Endothelial cell of umbilical vein (primary cell): Measurements from ENCODE around the gene WDR27. TPM values are rescaled to one million over a fixed set of nuclear protein-coding genes. Genes with fewer than 3 reads are reported as not detected.

Source experiments
- BruUV-seq: library from RNA; stranded (reverse); fragments of 400-500 nt; replicated peaks from 2 replicates; lab custom pipeline; 2021; lab: Mats Ljungman, UMichigan
- CTCF ChIA-PET: fragments of 300-600, 350-600 bp; sonication (Branson Sonifier 250); formaldehyde crosslinking; loops from one replicate; lab custom pipeline; 2021; ENCODE audit warnings: antibody characterized with exemption, inconsistent platforms; lab: Charles Lee
- POLR2A ChIA-PET: fragments of 300-600, 350-600 bp; sonication (Branson Sonifier 250); formaldehyde crosslinking; loops from one replicate; lab custom pipeline; 2021; ENCODE audit warnings: antibody characterized with exemption, inconsistent platforms; lab: Charles Lee
- DNase-seq: peaks from one replicate; pipeline ENCODE4 v3.0.0-alpha.2; 2011; ENCODE audit warnings: low read depth, low spot score
- FAIRE-seq: peaks from 2 replicates; lab custom pipeline; 2011; peaks lifted over from hg19 to GRCh38; lab: Jason Lieb, UNC
- H2AFZ ChIP-seq: 2 replicates; pipeline ENCODE4 v1.6.0; 2012; ENCODE audit warnings: low read depth, low read length, control low read depth, inconsistent platforms
- H3K27ac ChIP-seq: 2 replicates; pipeline ENCODE4 v1.5.1; 2011; ENCODE audit warnings: low read depth, mild to moderate bottlenecking, control low read depth, low read length, moderate library complexity; ENCODE audit not compliant: insufficient read depth
- H3K27me3 ChIP-seq, 2 experiments: 2 replicates each; pipeline versions ENCODE4 v1.6.0 to v1.6.1; 2011; ENCODE audit warnings: low read length in 2 of 2, mixed read lengths in 1 of 2; ENCODE audit not compliant: control insufficient read depth in 2 of 2, insufficient read depth in 2 of 2
- H3K36me3 ChIP-seq, 2 experiments: 2 replicates in 1 of 2; 3 replicates in 1 of 2; pipeline ENCODE4 v1.5.1; 2011; ENCODE audit warnings: low read length in 2 of 2, mild to moderate bottlenecking in 1 of 2, moderate library complexity in 1 of 2; ENCODE audit not compliant: control insufficient read depth in 2 of 2, insufficient read depth in 2 of 2; ENCODE audit errors: extremely low read depth in 1 of 2
- H3K4me1 ChIP-seq: 3 replicates; pipeline ENCODE4 v1.5.1; 2011; ENCODE audit warnings: mild to moderate bottlenecking, low read length; ENCODE audit not compliant: control insufficient read depth, insufficient read depth; ENCODE audit errors: extremely low read depth
- H3K4me2 ChIP-seq: 2 replicates; pipeline ENCODE4 v1.6.1; 2011; ENCODE audit warnings: low read length, control low read depth, mixed read lengths; ENCODE audit not compliant: insufficient read depth
- H3K4me3 ChIP-seq, 3 experiments: fragments of 200-600 bp in 1 of 3; sonication (generic), shearing (Covaris generic) in 1 of 3; replicated peaks in 1 of 3; 2 replicates each; pipeline ENCODE4 v1.5.1; 2011 to 2016; ENCODE audit warnings: control low read depth in 3 of 3, low read length in 3 of 3, mild to moderate bottlenecking in 2 of 3, inconsistent platforms in 1 of 3, low read depth in 1 of 3, moderate library complexity in 1 of 3; ENCODE audit not compliant: insufficient read depth in 1 of 3
- H3K79me2 ChIP-seq: 2 replicates; pipeline ENCODE4 v1.6.0; 2012; ENCODE audit warnings: low read length, inconsistent platforms; ENCODE audit not compliant: control insufficient read depth, insufficient read depth
- H3K9ac ChIP-seq: replicated peaks from 2 replicates; pipeline ENCODE3; 2011; ENCODE audit warnings: low read length, control low read depth; ENCODE audit not compliant: insufficient read depth; ENCODE audit errors: extremely low read depth
- H3K9me1 ChIP-seq: replicated peaks from 3 replicates; pipeline ENCODE4 v1.6.0; 2011; ENCODE audit warnings: mild to moderate bottlenecking, low read length; ENCODE audit not compliant: control insufficient read depth, insufficient read depth; ENCODE audit errors: extremely low read depth
- H3K9me3 ChIP-seq: replicated peaks from 2 replicates; pipeline ENCODE4 v1.5.1; 2012; ENCODE audit warnings: low read length, inconsistent platforms; ENCODE audit not compliant: control insufficient read depth, insufficient read depth
- H4K20me1 ChIP-seq: replicated peaks from 2 replicates; pipeline ENCODE3; 2011; ENCODE audit warnings: mild to moderate bottlenecking, low read length; ENCODE audit not compliant: control insufficient read depth, insufficient read depth; ENCODE audit errors: extremely low read depth
- EZH2 ChIP-seq: IDR thresholded peaks from 2 replicates; pipeline ENCODE4 v1.6.1; 2012; ENCODE audit warnings: borderline replicate concordance, low read depth, mild to moderate bottlenecking, moderate library complexity, low read length, inconsistent platforms; ENCODE audit not compliant: severe bottlenecking
- FOS ChIP-seq: IDR thresholded peaks from 2 replicates; pipeline ENCODE4 v1.6.1; 2011; ENCODE audit warnings: mild to moderate bottlenecking, low read length, moderate library complexity, borderline replicate concordance; ENCODE audit not compliant: insufficient read depth
- GATA2 ChIP-seq: IDR thresholded peaks from 2 replicates; pipeline ENCODE4 v1.7.0; 2011; ENCODE audit warnings: low read depth, mild to moderate bottlenecking, moderate library complexity, mixed read lengths, low read length; ENCODE audit not compliant: insufficient read length, insufficient read depth
- JUN ChIP-seq: IDR thresholded peaks from 2 replicates; pipeline ENCODE4 v1.6.1; 2011; ENCODE audit warnings: borderline replicate concordance, low read depth; ENCODE audit not compliant: insufficient read length, insufficient read depth
- MYC ChIP-seq: IDR thresholded peaks from one replicate; pipeline ENCODE4 v1.6.1; 2011; ENCODE audit warnings: mild to moderate bottlenecking, low read depth, low read length
- POLR2A ChIP-seq: IDR thresholded peaks from 2 replicates; pipeline ENCODE4 v1.6.1; 2012; ENCODE audit warnings: low read depth, mild to moderate bottlenecking, control low read depth, low read length
- POLR2AphosphoS5 ChIP-seq: IDR thresholded peaks from 2 replicates; pipeline ENCODE4 v1.6.1; 2012; ENCODE audit warnings: low read depth, mild to moderate bottlenecking, control low read depth, low read length, moderate library complexity; ENCODE audit not compliant: insufficient read depth
- dilution Hi-C: fragments of 300-500 bp; cut with MboI; formaldehyde crosslinking; loops from one replicate; pipeline ENCODE4 v1.15.0; 2019; ENCODE audit warnings: low sequenced_read_pairs; ENCODE audit not compliant: extremely low pct_ligation_motif_present
- intact Hi-C: fragments of 100-400 bp; cut with micrococcal nuclease; formaldehyde crosslinking; loops from one replicate; pipeline ENCODE4 v1.10.0; 2022
- polyA plus RNA-seq, 4 experiments: library from polyadenylated mRNA; depleted of rRNA in 3 of 4; stranded (reverse) in 3 of 4; unstranded in 1 of 4; fragments of >200 nt; gene quantifications; 2 replicates each; pipeline versions ENCODE4 v1.2.1 to v1.2.3, GENCODE V29; 2011 to 2012; ENCODE audit warnings: missing spikeins in 1 of 4
- total RNA-seq: library from RNA; stranded (reverse); gene quantifications from 2 replicates; pipeline ENCODE4 v1.2.3, GENCODE V29; 2021
- TF ChIP-seq, protein P1 (sequence below): IDR thresholded peaks from 2 replicates; pipeline ENCODE4 v1.6.1; 2011; ENCODE audit not compliant: insufficient read depth, insufficient read length
- TF ChIP-seq, protein P2 (sequence below), 2 donors: IDR thresholded peaks; 1 replicate in 1 of 2; 2 replicates in 1 of 2; pipeline ENCODE4 v1.5.1; 2011; ENCODE audit warnings: low read length in 2 of 2, mild to moderate bottlenecking in 2 of 2, moderate library complexity in 2 of 2, control low read depth in 1 of 2, inconsistent platforms in 1 of 2, low read depth in 1 of 2; ENCODE audit not compliant: insufficient read depth in 1 of 2; ENCODE audit errors: extremely low read depth in 1 of 2

Gene WDR27
- total and polyA plus RNA-seq, 2 donors (not counting 3 experiments of a cell fraction or from before 2014, with no cell fraction given), result 60.1 to 69.7 TPM

DNA sequence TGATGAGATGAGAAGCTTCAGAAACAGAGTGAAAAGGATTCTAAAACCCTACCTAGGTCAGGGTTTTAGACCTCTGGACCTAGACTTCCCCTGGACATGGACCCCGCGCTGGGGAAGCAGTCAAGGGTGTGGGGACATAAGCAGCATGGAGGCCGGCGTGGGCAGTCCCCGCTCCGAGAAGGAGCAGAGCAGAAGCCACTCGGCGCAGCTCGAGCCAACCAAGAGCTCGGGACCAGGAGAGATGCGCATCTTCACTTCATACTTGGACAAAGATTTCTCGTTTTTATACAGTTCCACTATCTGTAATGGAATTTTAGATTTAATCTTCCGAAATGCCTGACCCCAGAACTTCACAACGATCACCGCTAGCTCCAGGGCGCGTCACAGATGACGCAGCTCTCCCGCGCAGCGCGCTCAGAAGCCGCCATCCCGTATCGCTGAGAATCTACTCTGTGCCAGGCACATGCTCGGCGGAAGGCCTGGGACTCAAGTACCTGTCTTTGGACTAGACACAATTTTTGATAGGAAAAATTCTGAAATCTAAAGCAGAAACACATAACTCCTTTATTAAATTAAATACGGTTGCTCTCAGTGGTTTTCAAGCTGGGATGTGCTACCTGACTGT is 60.3 kb downstream of the WDR27 start:
- Histone ChIP-seq H4K20me1 (no peaks in the 10 kb centered on the region), H3K9me1 (no peaks in the 10 kb centered on the region), H3K27ac (no peak overlapping the region), H3K27me3 (no peaks in the 10 kb centered on the region), H2AFZ (no peak overlapping the region), H3K79me2 (no peaks in the 10 kb centered on the region), H3K4me2 (no peak overlapping the region), H3K4me3 (no peak overlapping the region), H3K9me3 (no peaks in the 10 kb centered on the region), H3K36me3 (no peaks in the 10 kb centered on the region), H3K4me1 (peaks cover 8% of the 10 kb centered on the region), H3K9ac (no peak overlapping the region)
- intact Hi-C loops (no loop called here), dilution Hi-C loops (no loop called here)
- FAIRE-seq (no peak), DNase-seq (no peak)
- POLR2A ChIA-PET, result no interaction called here
- no peak for TF ChIP-seq MYC
- TF ChIP-seq POLR2AphosphoS5, result no peak
- TF ChIP-seq EZH2, result no peak
- no peak for TF ChIP-seq POLR2A
- TF ChIP-seq, protein P1, sequence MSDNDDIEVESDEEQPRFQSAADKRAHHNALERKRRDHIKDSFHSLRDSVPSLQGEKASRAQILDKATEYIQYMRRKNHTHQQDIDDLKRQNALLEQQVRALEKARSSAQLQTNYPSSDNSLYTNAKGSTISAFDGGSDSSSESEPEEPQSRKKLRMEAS, result no peak
- TF ChIP-seq, protein P2, sequence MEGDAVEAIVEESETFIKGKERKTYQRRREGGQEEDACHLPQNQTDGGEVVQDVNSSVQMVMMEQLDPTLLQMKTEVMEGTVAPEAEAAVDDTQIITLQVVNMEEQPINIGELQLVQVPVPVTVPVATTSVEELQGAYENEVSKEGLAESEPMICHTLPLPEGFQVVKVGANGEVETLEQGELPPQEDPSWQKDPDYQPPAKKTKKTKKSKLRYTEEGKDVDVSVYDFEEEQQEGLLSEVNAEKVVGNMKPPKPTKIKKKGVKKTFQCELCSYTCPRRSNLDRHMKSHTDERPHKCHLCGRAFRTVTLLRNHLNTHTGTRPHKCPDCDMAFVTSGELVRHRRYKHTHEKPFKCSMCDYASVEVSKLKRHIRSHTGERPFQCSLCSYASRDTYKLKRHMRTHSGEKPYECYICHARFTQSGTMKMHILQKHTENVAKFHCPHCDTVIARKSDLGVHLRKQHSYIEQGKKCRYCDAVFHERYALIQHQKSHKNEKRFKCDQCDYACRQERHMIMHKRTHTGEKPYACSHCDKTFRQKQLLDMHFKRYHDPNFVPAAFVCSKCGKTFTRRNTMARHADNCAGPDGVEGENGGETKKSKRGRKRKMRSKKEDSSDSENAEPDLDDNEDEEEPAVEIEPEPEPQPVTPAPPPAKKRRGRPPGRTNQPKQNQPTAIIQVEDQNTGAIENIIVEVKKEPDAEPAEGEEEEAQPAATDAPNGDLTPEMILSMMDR (IDR thresholded peaks at IDR 0.05; ENCODE audit: extremely low read depth in 1 of 2, insufficient read depth in 1 of 2, low read depth in 1 of 2, low read length in 2 of 2), result no peak
- no peak for TF ChIP-seq FOS
- no peak for TF ChIP-seq JUN
- TF ChIP-seq GATA2, result no peak
- no TSS peak for BruUV-seq
- CTCF ChIA-PET, result no interaction called here
